HepG2 (cell line): ENCODE data around the gene KLHL11. TPM values are rescaled to one million over a fixed set of nuclear protein-coding genes. Genes with fewer than 3 reads are reported as not detected.

Source experiments
- AKAP8 ChIP-seq: sonication (generic); formaldehyde crosslinking; IDR thresholded peaks from 2 replicates; pipeline ENCODE4 v1.5.1; 2020; ENCODE audit warnings: mild to moderate bottlenecking, missing genetic modification reagents
- FOXP1 ChIP-seq, 2 experiments: fragments of 450-650 bp in 1 of 2; IDR thresholded peaks; 2 replicates each; pipeline ENCODE4 v1.6.1; 2017 to 2018; ENCODE audit warnings: antibody characterized with exemption in 1 of 2
- HNRNPLL ChIP-seq: fragments of 200-400 bp; formaldehyde crosslinking; IDR thresholded peaks from 2 replicates; pipeline ENCODE4 v1.6.1; 2017; ENCODE audit warnings: mild to moderate bottlenecking, low read depth, low read length; ENCODE audit not compliant: poor library complexity, severe bottlenecking
- KLF15 ChIP-seq: sonication (generic); formaldehyde crosslinking; IDR thresholded peaks from 2 replicates; pipeline ENCODE4 v1.8.1; 2023; ENCODE audit warnings: borderline replicate concordance, mild to moderate bottlenecking, inconsistent platforms, missing genetic modification reagents, mixed read lengths
- MAX ChIP-seq: IDR thresholded peaks from 2 replicates; pipeline ENCODE4 v1.6.1; 2012; ENCODE audit warnings: inconsistent platforms
- POGZ ChIP-seq: sonication (generic); formaldehyde crosslinking; IDR thresholded peaks from 2 replicates; pipeline ENCODE4 v1.4.0; 2020; ENCODE audit warnings: mild to moderate bottlenecking, missing genetic modification reagents
- REL ChIP-seq: sonication (generic); formaldehyde crosslinking; conservative IDR thresholded peaks from 2 replicates; pipeline ENCODE4 v1.8.0; 2022; ENCODE audit warnings: mild to moderate bottlenecking, missing genetic modification reagents, moderate library complexity
- SP2 ChIP-seq: sonication (generic); formaldehyde crosslinking; IDR thresholded peaks from 2 replicates; pipeline ENCODE4 v1.5.1; 2020; ENCODE audit warnings: mild to moderate bottlenecking, missing genetic modification reagents
- TCF7 ChIP-seq: sonication (generic); IDR thresholded peaks from 2 replicates; pipeline ENCODE4 v1.6.1; 2016; ENCODE audit warnings: antibody characterized with exemption, low read depth
- TEAD3 ChIP-seq: optimal IDR thresholded peaks from 2 replicates; pipeline ENCODE3; 2016; ENCODE audit warnings: borderline replicate concordance
- ZBTB33 ChIP-seq: sonication (generic); formaldehyde crosslinking; IDR thresholded peaks from 2 replicates; pipeline ENCODE4 v1.4.0; 2020; ENCODE audit warnings: missing genetic modification reagents
- ZNF556 ChIP-seq: sonication (generic); formaldehyde crosslinking; IDR thresholded peaks from 2 replicates; pipeline ENCODE4 v1.4.0; 2020; ENCODE audit warnings: mild to moderate bottlenecking, missing genetic modification reagents, borderline replicate concordance
- ZNF740 ChIP-seq: sonication (generic); formaldehyde crosslinking; IDR thresholded peaks from 2 replicates; pipeline ENCODE4 v1.4.0; 2020; ENCODE audit warnings: missing genetic modification reagents
- polyA plus RNA-seq, 8 experiments: library from polyadenylated mRNA; depleted of rRNA in 3 of 8; stranded (reverse) in 7 of 8; unstranded in 1 of 8; fragments of >200 nt; fragmentation: Illumina TruSeq in 4 of 8; extraction: Trizol in 4 of 8; gene quantifications; 2 replicates each; pipeline versions ENCODE4 v1.2.1 to v1.2.3, GENCODE V29; 2011 to 2016; ENCODE audit warnings: low read depth in 4 of 8, missing spikeins in 1 of 8, mixed read lengths in 1 of 8; ENCODE audit not compliant: insufficient read depth in 1 of 8
- total RNA-seq, 5 experiments: library from RNA; depleted of rRNA; stranded (reverse); fragments of >200 nt; fragmentation: Illumina TruSeq; extraction: Trizol; gene quantifications; 2 replicates each; pipeline ENCODE4 v1.2.3, GENCODE V29; 2016; ENCODE audit warnings: low read depth in 1 of 5
- TF ChIP-seq, protein P1 (sequence below): sonication (generic); formaldehyde crosslinking; IDR thresholded peaks from 2 replicates; pipeline ENCODE4 v1.4.0; 2020; ENCODE audit warnings: missing genetic modification reagents

The KLHL11 gene
- total and polyA plus RNA-seq, 2 of the 13 experiments (the other 11 are each of a cell fraction or from before 2014, with no cell fraction given): 7.7 to 27.5 TPM

DNA sequence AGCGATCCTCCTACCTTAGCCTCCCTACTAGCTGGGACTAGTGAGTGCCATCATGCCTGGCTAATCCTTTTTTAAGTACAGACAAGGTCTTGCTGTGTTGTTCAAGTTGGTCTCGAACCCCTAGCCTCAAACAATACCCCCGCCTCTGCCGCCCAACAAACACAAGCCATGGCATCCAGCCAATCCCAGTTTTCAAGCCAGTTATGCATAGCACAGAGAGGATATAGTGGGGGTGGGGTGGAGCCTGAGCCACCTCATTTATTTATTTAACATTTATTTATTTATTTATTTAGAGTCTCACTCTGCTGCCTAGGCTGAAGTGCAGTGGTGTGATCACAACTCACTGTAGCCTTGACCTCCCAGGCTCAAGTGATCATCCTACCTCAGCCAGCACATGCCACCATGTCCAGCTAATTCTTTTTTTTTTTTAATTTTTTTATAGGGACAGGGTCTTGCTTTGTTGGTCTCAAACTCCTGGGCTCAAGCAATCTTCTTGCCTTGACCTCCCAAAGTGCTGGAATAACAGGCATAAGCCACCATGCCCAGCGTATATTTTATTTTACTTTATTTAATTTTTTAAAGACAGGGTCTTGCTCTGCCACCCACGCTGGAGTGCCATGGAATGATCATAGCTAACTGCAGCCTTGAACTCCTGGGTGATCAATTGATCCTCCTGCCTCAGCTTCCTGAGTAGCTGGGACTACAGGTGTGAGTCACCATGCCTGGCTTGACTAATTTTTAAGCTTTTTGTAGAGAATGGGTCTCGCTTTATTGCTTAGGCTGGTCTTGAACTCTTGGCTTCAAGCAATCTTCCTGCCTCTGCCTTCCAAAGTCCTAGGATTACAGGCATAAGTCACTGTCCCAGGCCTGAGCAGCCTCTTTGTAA, 26.2 kb upstream of the KLHL11 start (continued):
- TF ChIP-seq REL (CRISPR knock-in tag) (no peak), TCF7 (no peak), TEAD3 (CRISPR knock-in tag) (peak; percentile 4), POGZ (no peak), FOXP1 (IDR thresholded peaks at IDR 0.05) (no peak), FOXP1 (CRISPR knock-in tag; IDR thresholded peaks at IDR 0.05) (peak; percentile 61; the same call in 1 of the 2 replicates), ZNF740 (CRISPR knock-in tag) (no peak), HNRNPLL (no peak), SP2 (CRISPR knock-in tag) (no peak), KLF15 (no peak), AKAP8 (CRISPR knock-in tag) (no peak), ZNF556 (CRISPR knock-in tag) (no peak), ZBTB33 (CRISPR knock-in tag) (peak; percentile 89), MAX (no peak)
- TF ChIP-seq, protein P1, sequence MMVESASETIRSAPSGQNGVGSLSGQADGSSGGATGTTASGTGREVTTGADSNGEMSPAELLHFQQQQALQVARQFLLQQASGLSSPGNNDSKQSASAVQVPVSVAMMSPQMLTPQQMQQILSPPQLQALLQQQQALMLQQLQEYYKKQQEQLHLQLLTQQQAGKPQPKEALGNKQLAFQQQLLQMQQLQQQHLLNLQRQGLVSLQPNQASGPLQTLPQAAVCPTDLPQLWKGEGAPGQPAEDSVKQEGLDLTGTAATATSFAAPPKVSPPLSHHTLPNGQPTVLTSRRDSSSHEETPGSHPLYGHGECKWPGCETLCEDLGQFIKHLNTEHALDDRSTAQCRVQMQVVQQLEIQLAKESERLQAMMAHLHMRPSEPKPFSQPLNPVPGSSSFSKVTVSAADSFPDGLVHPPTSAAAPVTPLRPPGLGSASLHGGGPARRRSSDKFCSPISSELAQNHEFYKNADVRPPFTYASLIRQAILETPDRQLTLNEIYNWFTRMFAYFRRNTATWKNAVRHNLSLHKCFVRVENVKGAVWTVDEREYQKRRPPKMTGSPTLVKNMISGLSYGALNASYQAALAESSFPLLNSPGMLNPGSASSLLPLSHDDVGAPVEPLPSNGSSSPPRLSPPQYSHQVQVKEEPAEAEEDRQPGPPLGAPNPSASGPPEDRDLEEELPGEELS: peak; percentile 20; the same call in 1 of the 2 replicates
